Osteoblast (primary cell): ENCODE measurements around the gene PIAS1. TPM values are rescaled to one million over a fixed set of nuclear protein-coding genes. Genes with fewer than 3 reads are reported as not detected.

Experiments
- DNase-seq: peaks from one replicate; pipeline ENCODE4 v3.0.0; 2011; ENCODE audit warnings: low spot score, mixed read lengths; ENCODE audit not compliant: insufficient read length; ENCODE audit errors: missing footprints
- H2AFZ ChIP-seq: 2 replicates; pipeline ENCODE4 v1.6.0; 2011; ENCODE audit warnings: mild to moderate bottlenecking, low read length
- H3K27ac ChIP-seq: 2 replicates; pipeline ENCODE4 v1.5.1; 2011; ENCODE audit warnings: mild to moderate bottlenecking, low read depth, low read length, moderate library complexity
- H3K27me3 ChIP-seq: 2 replicates; pipeline ENCODE4 v1.6.0; 2012; ENCODE audit warnings: mild to moderate bottlenecking, control low read depth, inconsistent platforms, low read length, moderate library complexity; ENCODE audit not compliant: insufficient read depth
- H3K36me3 ChIP-seq: 2 replicates; pipeline ENCODE4 v1.5.1; 2011; ENCODE audit warnings: mild to moderate bottlenecking, low read length, control low read depth, moderate library complexity; ENCODE audit not compliant: insufficient read depth
- H3K4me1 ChIP-seq: 2 replicates; pipeline ENCODE4 v1.5.1; 2011; ENCODE audit warnings: mild to moderate bottlenecking, low read length, control low read depth, moderate library complexity; ENCODE audit not compliant: insufficient read depth
- H3K4me2 ChIP-seq: 2 replicates; pipeline ENCODE4 v1.6.0; 2011; ENCODE audit warnings: mild to moderate bottlenecking, low read length; ENCODE audit not compliant: insufficient read depth
- H3K4me3 ChIP-seq: fragments of 200-600 bp; sonication (generic); 3 replicates; pipeline ENCODE4 v1.5.1; 2012; ENCODE audit warnings: mild to moderate bottlenecking, low read length, inconsistent platforms; ENCODE audit not compliant: insufficient read depth
- H3K79me2 ChIP-seq: 2 replicates; pipeline ENCODE4 v1.6.0; 2012; ENCODE audit warnings: mild to moderate bottlenecking, low read length, control low read depth, inconsistent platforms; ENCODE audit not compliant: insufficient read depth
- H3K9me3 ChIP-seq: 2 replicates; pipeline ENCODE4 v1.5.1; 2011; ENCODE audit warnings: low read depth, low read length, control low read depth
- H4K20me1 ChIP-seq: 2 replicates; pipeline ENCODE4 v1.6.0; 2012; ENCODE audit warnings: mild to moderate bottlenecking, low read length, control low read depth; ENCODE audit not compliant: insufficient read depth
- total RNA-seq: library from RNA; depleted of rRNA; stranded (reverse); fragments of >200 nt; gene quantifications from 2 replicates; pipeline ENCODE4 v1.2.3, GENCODE V29; 2012
- TF ChIP-seq, protein P1 (sequence below): IDR thresholded peaks from 2 replicates; pipeline ENCODE4 v1.5.1; 2011; ENCODE audit warnings: mild to moderate bottlenecking, low read depth, low read length, moderate library complexity; ENCODE audit errors: extremely low read depth

PIAS1 gene
- total RNA-seq, 1 donor = 29.0 TPM

DNA sequence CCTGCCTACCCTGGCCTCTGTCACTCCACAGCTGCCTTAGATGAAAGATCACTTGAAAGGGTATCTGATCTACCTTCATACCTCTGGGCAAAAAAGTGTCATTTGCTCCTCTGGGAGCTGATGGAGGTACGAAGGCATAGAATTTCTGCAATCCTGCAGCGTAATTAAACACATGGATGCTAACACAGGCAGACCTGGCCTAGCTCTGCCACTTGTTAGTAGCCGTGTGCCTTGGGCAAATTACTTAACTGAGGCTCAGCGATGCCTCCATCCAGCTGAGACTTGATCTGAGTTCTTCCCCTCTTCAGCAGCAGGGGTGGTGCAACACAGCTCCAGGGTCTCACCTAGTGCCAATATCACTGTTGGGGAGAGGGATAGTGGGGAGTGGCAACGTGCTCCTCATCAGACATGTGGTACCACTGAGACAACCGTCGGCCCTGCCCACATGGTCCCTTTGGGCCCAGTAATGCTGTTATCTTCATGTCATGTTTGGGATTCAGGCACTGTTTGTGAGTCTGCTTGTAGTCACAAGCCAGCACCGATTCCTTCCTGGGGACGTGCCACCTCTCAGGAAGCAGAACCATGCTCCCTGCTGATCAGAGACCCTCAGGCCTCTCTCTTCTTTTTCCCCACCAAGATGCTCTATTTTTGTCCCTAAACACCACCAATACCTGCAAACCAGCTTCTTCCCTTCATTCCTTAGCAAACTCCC lies 34.1 kb upstream of the PIAS1 start:
- no peak overlapping the region for H3K4me3 ChIP-seq
- H3K36me3 ChIP-seq = no peaks in the 10 kb centered on the region
- H3K79me2 ChIP-seq = no peaks in the 10 kb centered on the region
- no peaks in the 10 kb centered on the region for H3K9me3 ChIP-seq
- no peak overlapping the region for H3K27ac ChIP-seq
- no peak for DNase-seq
- no peak overlapping the region for H2AFZ ChIP-seq
- TF ChIP-seq, protein P1, sequence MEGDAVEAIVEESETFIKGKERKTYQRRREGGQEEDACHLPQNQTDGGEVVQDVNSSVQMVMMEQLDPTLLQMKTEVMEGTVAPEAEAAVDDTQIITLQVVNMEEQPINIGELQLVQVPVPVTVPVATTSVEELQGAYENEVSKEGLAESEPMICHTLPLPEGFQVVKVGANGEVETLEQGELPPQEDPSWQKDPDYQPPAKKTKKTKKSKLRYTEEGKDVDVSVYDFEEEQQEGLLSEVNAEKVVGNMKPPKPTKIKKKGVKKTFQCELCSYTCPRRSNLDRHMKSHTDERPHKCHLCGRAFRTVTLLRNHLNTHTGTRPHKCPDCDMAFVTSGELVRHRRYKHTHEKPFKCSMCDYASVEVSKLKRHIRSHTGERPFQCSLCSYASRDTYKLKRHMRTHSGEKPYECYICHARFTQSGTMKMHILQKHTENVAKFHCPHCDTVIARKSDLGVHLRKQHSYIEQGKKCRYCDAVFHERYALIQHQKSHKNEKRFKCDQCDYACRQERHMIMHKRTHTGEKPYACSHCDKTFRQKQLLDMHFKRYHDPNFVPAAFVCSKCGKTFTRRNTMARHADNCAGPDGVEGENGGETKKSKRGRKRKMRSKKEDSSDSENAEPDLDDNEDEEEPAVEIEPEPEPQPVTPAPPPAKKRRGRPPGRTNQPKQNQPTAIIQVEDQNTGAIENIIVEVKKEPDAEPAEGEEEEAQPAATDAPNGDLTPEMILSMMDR = no peak
- no peak overlapping the region for H3K4me2 ChIP-seq
- H3K4me1 ChIP-seq = no peaks in the 10 kb centered on the region
- H4K20me1 ChIP-seq = no peaks in the 10 kb centered on the region
- H3K27me3 ChIP-seq = peaks cover 2% of the 10 kb centered on the region

DNA sequence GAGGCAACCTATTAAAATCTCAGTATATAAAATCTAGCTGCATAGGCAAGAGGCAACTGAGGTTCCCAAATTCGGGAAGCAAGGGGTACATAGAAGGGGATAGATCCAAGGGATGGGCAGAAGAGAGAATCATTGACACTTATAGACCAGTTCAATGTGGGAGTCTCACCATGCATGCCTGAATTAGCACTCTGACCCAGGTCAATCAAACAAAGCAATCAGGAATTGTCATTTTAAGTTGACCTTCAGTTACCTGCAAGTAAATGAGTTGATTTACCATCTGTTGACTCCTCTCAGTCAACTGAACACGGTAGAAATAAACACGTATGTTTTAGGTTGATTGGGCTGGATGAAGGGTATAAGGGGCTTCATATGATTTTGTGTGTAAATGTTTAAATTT lies 33.4 kb upstream of the PIAS1 start:
- H4K20me1 ChIP-seq = no peaks in the 10 kb centered on the region
- DNase-seq = no peak
- H3K4me3 ChIP-seq = no peak overlapping the region
- H3K9me3 ChIP-seq = no peaks in the 10 kb centered on the region
- TF ChIP-seq, protein P1 = no peak
- H3K4me2 ChIP-seq = no peak overlapping the region
- no peak overlapping the region for H2AFZ ChIP-seq
- H3K79me2 ChIP-seq = no peaks in the 10 kb centered on the region
- no peak overlapping the region for H3K27ac ChIP-seq
- no peaks in the 10 kb centered on the region for H3K36me3 ChIP-seq
- no peaks in the 10 kb centered on the region for H3K4me1 ChIP-seq
- no peaks in the 10 kb centered on the region for H3K27me3 ChIP-seq

DNA sequence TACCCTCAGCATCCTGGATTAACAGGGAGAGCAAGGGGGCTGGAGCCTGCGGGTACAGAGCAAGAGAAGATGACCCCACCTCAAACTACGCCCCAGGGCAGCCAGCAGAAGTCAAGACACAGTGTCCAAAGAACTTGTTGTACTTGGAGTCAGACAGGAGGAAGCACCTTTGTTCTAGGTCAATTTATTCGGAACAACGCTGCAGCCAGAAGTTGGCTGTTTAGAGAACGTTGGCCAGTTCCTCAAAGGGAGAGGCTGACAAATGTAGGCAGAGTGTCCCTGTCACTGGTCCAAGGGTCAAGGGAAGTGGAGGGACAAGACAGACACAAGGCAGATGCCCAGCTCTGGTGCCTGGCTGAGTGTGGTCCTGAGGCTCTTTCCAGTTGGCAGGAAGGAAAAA lies 32.1 kb upstream of the PIAS1 start:
- no peak overlapping the region for H2AFZ ChIP-seq
- no peaks in the 10 kb centered on the region for H3K27me3 ChIP-seq
- TF ChIP-seq, protein P1 = no peak

DNA sequence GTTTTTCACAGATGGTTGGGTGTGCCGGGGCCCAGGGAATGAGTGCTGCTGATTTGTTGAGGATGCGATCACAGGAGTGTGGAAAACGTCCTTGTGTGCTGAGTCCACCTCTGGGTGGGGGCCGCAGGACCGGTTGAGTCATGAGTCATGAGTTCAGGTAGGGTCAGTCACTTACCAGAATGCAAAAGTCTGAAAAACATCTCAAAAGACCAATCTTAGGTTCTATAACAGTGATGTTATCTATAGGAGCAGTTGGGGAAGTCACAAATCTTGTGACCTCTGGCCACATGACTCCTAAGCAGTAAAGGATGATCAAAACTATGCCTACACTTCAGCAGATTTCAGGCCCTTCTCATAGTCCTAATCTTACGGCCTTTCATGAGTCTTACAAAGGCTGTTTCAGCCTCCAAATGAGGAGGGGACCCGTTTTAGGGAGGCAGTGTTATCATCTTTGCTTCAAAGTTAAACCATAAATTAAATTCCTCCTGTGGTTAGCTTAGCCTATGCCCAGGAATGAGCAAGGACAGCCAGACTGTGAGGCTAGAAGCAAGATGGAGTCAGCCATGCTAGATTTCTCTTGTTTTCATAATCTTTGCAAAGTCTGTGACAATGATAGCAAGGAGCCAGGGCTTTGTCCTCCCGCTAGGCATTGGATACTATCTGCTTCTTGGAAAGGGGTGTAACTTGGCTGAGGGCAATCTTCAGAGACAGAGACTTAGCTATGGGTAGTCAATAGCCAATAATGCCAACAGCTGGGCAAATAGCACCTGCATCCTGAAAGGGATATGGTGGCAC lies 30.6 kb upstream of the PIAS1 start:
- H3K27ac ChIP-seq = no peak overlapping the region
- TF ChIP-seq, protein P1 = no peak
- no peaks in the 10 kb centered on the region for H3K4me1 ChIP-seq
- no peaks in the 10 kb centered on the region for H3K36me3 ChIP-seq
- H3K27me3 ChIP-seq = peaks cover 7% of the 10 kb centered on the region
- H3K9me3 ChIP-seq = no peaks in the 10 kb centered on the region
- no peak for DNase-seq
- H2AFZ ChIP-seq = no peak overlapping the region
- H3K4me3 ChIP-seq = no peak overlapping the region
- H4K20me1 ChIP-seq = no peaks in the 10 kb centered on the region
- no peaks in the 10 kb centered on the region for H3K79me2 ChIP-seq
- no peak overlapping the region for H3K4me2 ChIP-seq

More for the DNA sequence above, 32.1 kb upstream of the PIAS1 start:
- no peak overlapping the region for H3K4me2 ChIP-seq
- H3K79me2 ChIP-seq = no peaks in the 10 kb centered on the region
- no peaks in the 10 kb centered on the region for H3K9me3 ChIP-seq
- H3K4me3 ChIP-seq = no peak overlapping the region
- H3K4me1 ChIP-seq = no peaks in the 10 kb centered on the region
- H3K36me3 ChIP-seq = no peaks in the 10 kb centered on the region
- H3K27ac ChIP-seq = no peak overlapping the region
- H4K20me1 ChIP-seq = no peaks in the 10 kb centered on the region
- no peak for DNase-seq
